ENCODE measurements around the gene NRTN. TPM values are rescaled to one million over a fixed set of nuclear protein-coding genes. Genes with fewer than 3 reads are reported as not detected.
"Not testable (repeated sequence)": the region's sequence is repeated elsewhere in the genome, so short reads cannot be mapped to it uniquely, and the experiment has no call there.

NRTN gene, protein sequence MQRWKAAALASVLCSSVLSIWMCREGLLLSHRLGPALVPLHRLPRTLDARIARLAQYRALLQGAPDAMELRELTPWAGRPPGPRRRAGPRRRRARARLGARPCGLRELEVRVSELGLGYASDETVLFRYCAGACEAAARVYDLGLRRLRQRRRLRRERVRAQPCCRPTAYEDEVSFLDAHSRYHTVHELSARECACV
- 2.3 TPM for polyA plus RNA-seq
- long read RNA-seq, donor 1, result 0 reads
- long read RNA-seq, donor 2, result 0 reads
- long read RNA-seq, donor 3, result 0 reads
- long read RNA-seq, donor 4, result 0 reads
- long read RNA-seq, donor 5, result 0 reads
- long read RNA-seq, donor 6, partial matches to known transcripts, result 0 of 5 reads
- long read RNA-seq, donor 6, other reads (novel, unspliced or antisense), result 5 of 5 reads
- long read RNA-seq, donor 7, result 0 reads
- long read RNA-seq, donor 8, result 0 reads
- long read RNA-seq, donor 9, result 0 reads
- long read RNA-seq, donor 10, partial matches to known transcripts, result 0 of 5 reads
- long read RNA-seq, donor 10, other reads (novel, unspliced or antisense), result 5 of 5 reads
- long read RNA-seq, donor 11, result 0 reads

DNA sequence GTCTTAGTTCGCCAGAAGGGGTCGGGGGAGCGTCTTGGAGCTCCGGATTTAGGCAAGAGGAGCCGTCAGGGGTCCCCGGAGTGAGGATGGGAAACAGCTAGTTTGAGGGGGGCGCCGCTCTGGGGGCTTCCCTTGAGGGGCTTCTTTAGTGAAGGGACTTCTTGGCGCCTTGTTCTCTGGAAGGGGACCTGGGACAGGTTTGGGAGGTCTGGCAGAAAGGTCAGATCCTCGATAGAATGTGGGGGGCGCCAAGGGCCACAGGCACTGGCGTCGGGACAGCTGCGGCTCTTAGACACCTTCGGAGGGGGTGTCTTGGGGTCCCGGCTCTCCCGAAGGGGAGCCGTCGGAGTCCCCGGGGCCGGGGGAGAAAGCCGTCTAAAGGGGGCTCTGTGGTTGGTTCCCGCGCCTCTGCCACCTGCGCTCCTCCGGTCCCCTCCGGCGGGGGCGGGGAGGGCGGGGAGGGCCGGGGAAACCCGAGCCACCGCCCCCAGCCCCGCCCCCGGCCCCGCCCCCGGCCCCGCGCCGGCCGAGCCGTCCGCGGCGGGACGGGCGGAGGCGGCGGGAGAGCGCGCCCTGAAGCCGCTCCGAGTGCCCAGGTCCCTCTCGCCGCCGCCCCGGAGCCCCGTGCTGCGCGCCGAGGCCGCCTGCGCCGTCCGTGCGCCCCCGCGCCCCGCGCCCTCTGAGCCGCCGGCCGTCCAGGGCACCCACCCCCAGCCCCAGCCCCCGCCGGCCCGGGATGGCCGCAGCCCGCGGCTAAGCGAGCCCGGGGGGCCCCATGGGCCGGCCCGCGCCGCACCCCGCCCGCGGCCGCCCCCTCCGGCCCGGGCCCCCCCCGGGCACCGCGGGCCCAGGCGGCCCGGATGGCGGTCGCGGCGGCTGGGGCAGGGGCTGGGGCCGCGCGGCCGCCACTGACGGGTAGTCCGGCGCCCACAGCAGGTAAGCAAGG is at the start of gene NRTN:
NRTN (plus strand) TSS at position 552 of the 946 bp plus-strand sequence. CDS start 19,099 bp downstream, outside the sequence.
- Histone ChIP-seq H3K9me3 (ENCODE audit: control insufficient read depth, low read depth, low read length) (no peaks in the 10 kb centered on the region), H3K36me3 (ENCODE audit: control insufficient read depth, insufficient read depth, low read length) (no peaks in the 10 kb centered on the region), H3K27ac (ENCODE audit: low read length) (no peak within 1 kb of the TSS), H3K27me3 (ENCODE audit: control insufficient read depth, insufficient read depth, low read length) (peaks cover 40% of the 10 kb centered on the region), H3K4me1 (ENCODE audit: control insufficient read depth, insufficient read depth, low read length) (peaks cover 10% of the 10 kb centered on the region), H3K4me3 (ENCODE audit: low read length) (peak within 1 kb of the TSS; percentile 40)
- no CpG with 5 or more reads among the region's 107 CpGs for WGBS (ENCODE audit: insufficient coverage, low lambda C conversion rate)
- DNase-seq, result no peak

DNA sequence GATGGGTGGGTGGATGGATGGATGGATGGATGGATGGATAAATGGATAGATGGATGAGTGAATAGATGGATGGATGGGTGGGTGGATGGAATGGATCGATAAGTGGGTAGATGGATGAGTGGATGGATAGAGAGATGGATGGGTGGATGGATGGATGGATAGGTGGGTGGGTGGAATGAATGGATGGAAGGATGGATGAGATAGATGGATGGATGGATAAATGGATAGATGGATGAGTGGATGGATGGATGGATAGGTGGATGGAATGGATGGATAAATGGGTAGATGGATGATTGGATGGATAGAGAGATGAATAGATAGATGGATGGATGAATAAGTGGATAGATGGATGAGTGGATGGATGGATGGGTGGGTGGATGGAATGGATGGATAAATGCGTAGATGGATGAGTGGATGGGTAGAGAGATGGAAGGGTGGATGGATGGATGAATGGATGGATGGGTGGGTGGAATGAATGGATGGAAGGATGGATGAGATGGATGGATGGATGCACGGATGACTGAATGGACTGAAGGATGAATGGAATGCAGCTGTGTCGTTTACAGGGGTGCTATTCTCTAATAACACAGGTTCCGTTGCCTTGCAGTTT is 42.2 kb upstream of the NRTN start:
- H3K27ac ChIP-seq (ENCODE audit: low read length), result no peak overlapping the region
- H3K9me3 ChIP-seq (ENCODE audit: control insufficient read depth, low read depth, low read length), result no peaks in the 10 kb centered on the region
- H3K4me3 ChIP-seq (ENCODE audit: low read length), result no peak overlapping the region
- H3K4me1 ChIP-seq (ENCODE audit: control insufficient read depth, insufficient read depth, low read length), result no peaks in the 10 kb centered on the region
- H3K36me3 ChIP-seq (ENCODE audit: control insufficient read depth, insufficient read depth, low read length), result no peaks in the 10 kb centered on the region
- no peaks in the 10 kb centered on the region for H3K27me3 ChIP-seq (ENCODE audit: control insufficient read depth, insufficient read depth, low read length)
- no peak for DNase-seq
- WGBS (ENCODE audit: insufficient coverage, low lambda C conversion rate), result 100% methylated on average over 2 of the region's 5 CpGs

DNA sequence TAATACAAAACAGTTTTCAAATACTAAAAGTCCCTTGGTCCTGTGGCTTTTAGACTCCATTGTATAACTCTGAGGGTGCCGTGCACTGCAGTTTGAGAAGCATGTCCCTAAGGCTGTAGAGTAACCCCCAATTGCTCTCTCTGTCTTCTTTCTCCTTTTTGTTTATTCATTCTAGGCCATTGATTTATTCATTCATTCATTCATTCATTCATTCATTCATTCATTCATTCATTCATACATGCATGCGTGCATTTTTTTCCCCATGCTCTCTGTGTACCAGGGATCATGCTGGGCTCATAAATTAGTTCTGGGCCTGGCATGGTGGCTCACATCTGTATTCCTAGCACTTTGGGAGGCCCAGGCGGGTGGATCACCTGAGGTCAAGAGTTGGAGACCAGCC is 39.6 kb upstream of the NRTN start:
- WGBS (ENCODE audit: insufficient coverage, low lambda C conversion rate), result no CpG with 5 or more reads among the region's 3 CpGs
- H3K36me3 ChIP-seq (ENCODE audit: control insufficient read depth, insufficient read depth, low read length), result no peaks in the 10 kb centered on the region
- no peaks in the 10 kb centered on the region for H3K4me1 ChIP-seq (ENCODE audit: control insufficient read depth, insufficient read depth, low read length)
- no peaks in the 10 kb centered on the region for H3K9me3 ChIP-seq (ENCODE audit: control insufficient read depth, low read depth, low read length)
- no peak for DNase-seq
- no peak overlapping the region for H3K27ac ChIP-seq (ENCODE audit: low read length)
- no peak overlapping the region for H3K4me3 ChIP-seq (ENCODE audit: low read length)
- H3K27me3 ChIP-seq (ENCODE audit: control insufficient read depth, insufficient read depth, low read length), result no peaks in the 10 kb centered on the region

DNA sequence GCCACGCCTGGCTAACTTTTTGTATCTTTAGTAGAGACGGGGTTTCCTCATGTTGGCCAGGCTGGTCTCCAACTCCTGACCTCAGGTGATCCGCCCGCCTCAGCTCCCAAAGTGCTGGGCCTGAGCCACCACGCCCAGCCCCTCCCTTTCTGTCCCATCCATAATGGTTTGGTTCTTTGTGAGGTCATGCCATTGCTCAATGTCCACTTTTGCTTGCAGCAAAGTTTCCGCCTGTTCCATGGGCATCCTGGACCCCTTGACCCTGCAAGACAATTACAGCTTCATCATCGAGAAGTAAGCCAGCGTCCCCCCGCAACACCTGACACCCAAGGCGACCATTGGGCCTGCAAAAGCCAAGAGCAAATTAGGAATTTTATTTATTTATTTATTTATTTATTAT is 36.9 kb upstream of the NRTN start:
- DNase-seq, result no peak
- no peaks in the 10 kb centered on the region for H3K27me3 ChIP-seq (ENCODE audit: control insufficient read depth, insufficient read depth, low read length)
- WGBS (ENCODE audit: insufficient coverage, low lambda C conversion rate), result no CpG with 5 or more reads among the region's 10 CpGs
- no peaks in the 10 kb centered on the region for H3K4me1 ChIP-seq (ENCODE audit: control insufficient read depth, insufficient read depth, low read length)
- H3K36me3 ChIP-seq (ENCODE audit: control insufficient read depth, insufficient read depth, low read length), result no peaks in the 10 kb centered on the region
- no peak overlapping the region for H3K4me3 ChIP-seq (ENCODE audit: low read length)
- no peaks in the 10 kb centered on the region for H3K9me3 ChIP-seq (ENCODE audit: control insufficient read depth, low read depth, low read length)
- no peak overlapping the region for H3K27ac ChIP-seq (ENCODE audit: low read length)

DNA sequence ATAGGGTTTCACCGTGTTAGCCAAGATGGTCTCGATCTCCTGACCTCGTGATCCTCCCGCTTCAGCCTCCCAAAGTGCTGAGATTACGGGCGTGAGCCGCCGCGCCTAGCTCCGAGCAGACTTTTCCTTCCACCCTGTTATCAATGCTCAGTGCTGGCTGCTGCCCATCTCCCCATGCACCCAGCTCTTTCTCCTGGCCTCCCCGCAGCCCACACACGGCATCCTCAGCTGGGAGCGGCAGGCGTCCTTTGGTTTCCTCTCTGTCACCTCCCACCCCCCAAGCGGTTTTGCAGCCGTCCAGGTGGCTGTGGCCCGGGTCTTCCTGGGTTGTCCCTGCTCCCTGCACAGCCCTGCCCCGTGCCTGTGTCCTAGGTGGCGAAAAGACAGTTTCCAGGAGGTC is 32.5 kb upstream of the NRTN start:
- no CpG with 5 or more reads among the region's 19 CpGs for WGBS (ENCODE audit: insufficient coverage, low lambda C conversion rate)
- no peak overlapping the region for H3K27ac ChIP-seq (ENCODE audit: low read length)
- no peaks in the 10 kb centered on the region for H3K4me1 ChIP-seq (ENCODE audit: control insufficient read depth, insufficient read depth, low read length)
- H3K36me3 ChIP-seq (ENCODE audit: control insufficient read depth, insufficient read depth, low read length), result no peaks in the 10 kb centered on the region
- no peak for DNase-seq
- H3K27me3 ChIP-seq (ENCODE audit: control insufficient read depth, insufficient read depth, low read length), result no peaks in the 10 kb centered on the region
- no peaks in the 10 kb centered on the region for H3K9me3 ChIP-seq (ENCODE audit: control insufficient read depth, low read depth, low read length)
- H3K4me3 ChIP-seq (ENCODE audit: low read length), result no peak overlapping the region

DNA sequence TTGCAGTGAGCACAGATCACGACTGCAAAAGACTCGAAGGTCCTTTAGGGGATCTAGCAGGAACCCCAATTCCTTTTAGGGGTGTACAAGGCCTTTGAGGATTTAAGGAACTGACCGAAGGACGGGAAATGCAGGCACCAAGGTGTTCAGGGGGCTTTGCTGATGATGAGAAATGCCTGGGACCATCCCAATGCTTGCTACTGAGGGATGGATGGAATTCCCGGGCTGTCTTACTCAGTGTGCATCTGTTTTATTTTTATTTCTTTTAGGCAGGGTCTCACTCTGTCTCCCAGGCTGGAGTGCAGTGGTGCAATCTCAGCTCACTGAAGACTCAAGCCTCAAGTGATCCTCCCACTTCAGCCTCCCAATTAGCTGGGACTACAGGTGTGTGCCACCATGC is 31.6 kb upstream of the NRTN start:
- DNase-seq, result no peak
- H3K27me3 ChIP-seq (ENCODE audit: control insufficient read depth, insufficient read depth, low read length), result no peaks in the 10 kb centered on the region
- H3K9me3 ChIP-seq (ENCODE audit: control insufficient read depth, low read depth, low read length), result no peaks in the 10 kb centered on the region
- H3K4me3 ChIP-seq (ENCODE audit: low read length), result no peak overlapping the region
- H3K27ac ChIP-seq (ENCODE audit: low read length), result no peak overlapping the region
- H3K4me1 ChIP-seq (ENCODE audit: control insufficient read depth, insufficient read depth, low read length), result no peaks in the 10 kb centered on the region
- no peaks in the 10 kb centered on the region for H3K36me3 ChIP-seq (ENCODE audit: control insufficient read depth, insufficient read depth, low read length)
- no CpG with 5 or more reads among the region's 5 CpGs for WGBS (ENCODE audit: insufficient coverage, low lambda C conversion rate)

DNA sequence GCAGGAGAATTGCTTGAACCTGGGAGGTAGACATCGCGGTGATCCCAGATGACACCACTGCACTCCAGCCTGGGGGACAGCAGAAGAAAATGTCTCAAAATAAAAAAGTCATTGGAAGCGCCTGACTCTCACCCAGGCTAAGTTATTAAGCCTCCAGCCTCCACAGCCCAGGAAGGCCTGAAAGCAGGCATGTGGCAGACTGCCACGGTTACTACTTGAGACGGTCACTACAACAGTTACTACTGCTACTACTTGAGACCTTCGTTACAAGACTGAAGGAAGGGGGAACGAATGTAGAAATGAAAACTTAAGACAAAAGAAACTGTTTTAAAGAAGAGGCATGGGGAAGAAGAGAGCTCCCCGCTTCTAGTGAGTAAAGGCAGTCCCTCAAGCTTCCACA is 29.9 kb upstream of the NRTN start:
- WGBS (ENCODE audit: insufficient coverage, low lambda C conversion rate), result 80% methylated on average over 1 of the region's 8 CpGs
- Histone ChIP-seq H3K27me3 (ENCODE audit: control insufficient read depth, insufficient read depth, low read length) (no peaks in the 10 kb centered on the region), H3K36me3 (ENCODE audit: control insufficient read depth, insufficient read depth, low read length) (no peaks in the 10 kb centered on the region), H3K4me3 (ENCODE audit: low read length) (no peak overlapping the region), H3K27ac (ENCODE audit: low read length) (no peak overlapping the region), H3K4me1 (ENCODE audit: control insufficient read depth, insufficient read depth, low read length) (no peaks in the 10 kb centered on the region), H3K9me3 (ENCODE audit: control insufficient read depth, low read depth, low read length) (no peaks in the 10 kb centered on the region)
- no peak for DNase-seq

DNA sequence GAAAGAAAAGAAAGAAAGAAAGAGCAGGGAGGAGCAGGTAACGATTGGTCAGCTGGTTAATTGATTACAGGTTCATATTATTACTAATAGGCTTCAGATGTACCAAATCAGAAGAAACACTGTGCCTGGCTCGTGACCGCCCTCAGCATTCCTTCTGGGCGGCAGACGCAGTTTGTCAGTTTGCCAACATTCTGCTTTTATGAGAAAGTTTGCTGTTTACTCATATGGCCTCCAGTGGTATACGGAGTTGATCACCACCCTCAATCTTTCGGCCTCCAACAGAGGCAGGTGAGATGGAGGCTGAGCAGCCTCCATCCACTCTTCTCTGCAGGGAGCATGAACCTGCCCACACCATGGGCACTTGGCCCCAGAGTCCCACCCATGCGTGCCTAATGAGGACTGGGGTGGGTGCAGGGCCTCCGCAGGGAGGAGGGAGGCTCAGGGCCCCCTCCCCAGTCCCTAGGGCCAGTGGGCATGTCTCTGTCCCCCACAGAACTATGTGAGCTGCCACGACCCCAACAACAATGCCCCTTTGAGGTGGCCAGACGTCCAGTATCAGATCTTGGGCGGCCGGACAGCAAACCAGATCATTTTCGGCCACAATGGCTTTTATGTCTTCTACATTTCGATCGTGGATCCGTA is 29.1 kb upstream of the NRTN start:
- no peak for DNase-seq
- no CpG with 5 or more reads among the region's 17 CpGs for WGBS (ENCODE audit: insufficient coverage, low lambda C conversion rate)
- Histone ChIP-seq H3K9me3 (ENCODE audit: control insufficient read depth, low read depth, low read length) (no peaks in the 10 kb centered on the region), H3K4me3 (ENCODE audit: low read length) (no peak overlapping the region), H3K27me3 (ENCODE audit: control insufficient read depth, insufficient read depth, low read length) (no peaks in the 10 kb centered on the region), H3K4me1 (ENCODE audit: control insufficient read depth, insufficient read depth, low read length) (no peaks in the 10 kb centered on the region), H3K27ac (ENCODE audit: low read length) (no peak overlapping the region), H3K36me3 (ENCODE audit: control insufficient read depth, insufficient read depth, low read length) (no peaks in the 10 kb centered on the region)

DNA sequence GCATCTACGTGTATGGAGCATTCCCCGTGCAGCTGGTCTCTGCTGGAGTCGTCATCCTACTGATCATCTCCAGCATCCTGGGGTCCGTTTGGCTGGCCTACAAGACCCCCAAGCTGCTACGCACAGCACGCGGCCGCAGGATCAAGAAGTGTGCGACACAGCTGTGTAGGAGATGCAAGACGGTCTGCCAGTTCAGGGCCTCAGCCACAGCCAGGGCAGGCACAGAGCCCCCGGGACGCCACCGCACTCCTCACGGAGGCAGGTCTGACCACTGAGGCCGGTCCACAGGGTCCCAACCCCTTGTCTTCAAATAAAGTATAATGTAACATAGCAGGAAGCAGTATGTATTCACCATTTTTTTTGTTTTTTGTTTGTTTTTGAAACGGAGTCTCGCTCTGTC is 26.5 kb upstream of the NRTN start:
- Histone ChIP-seq H3K4me3 (ENCODE audit: low read length) (no peak overlapping the region), H3K4me1 (ENCODE audit: control insufficient read depth, insufficient read depth, low read length) (no peaks in the 10 kb centered on the region), H3K27me3 (ENCODE audit: control insufficient read depth, insufficient read depth, low read length) (no peaks in the 10 kb centered on the region), H3K27ac (ENCODE audit: low read length) (no peak overlapping the region), H3K36me3 (ENCODE audit: control insufficient read depth, insufficient read depth, low read length) (no peaks in the 10 kb centered on the region), H3K9me3 (ENCODE audit: control insufficient read depth, low read depth, low read length) (no peaks in the 10 kb centered on the region)
- DNase-seq, result no peak
- WGBS (ENCODE audit: insufficient coverage, low lambda C conversion rate), result no CpG with 5 or more reads among the region's 17 CpGs

DNA sequence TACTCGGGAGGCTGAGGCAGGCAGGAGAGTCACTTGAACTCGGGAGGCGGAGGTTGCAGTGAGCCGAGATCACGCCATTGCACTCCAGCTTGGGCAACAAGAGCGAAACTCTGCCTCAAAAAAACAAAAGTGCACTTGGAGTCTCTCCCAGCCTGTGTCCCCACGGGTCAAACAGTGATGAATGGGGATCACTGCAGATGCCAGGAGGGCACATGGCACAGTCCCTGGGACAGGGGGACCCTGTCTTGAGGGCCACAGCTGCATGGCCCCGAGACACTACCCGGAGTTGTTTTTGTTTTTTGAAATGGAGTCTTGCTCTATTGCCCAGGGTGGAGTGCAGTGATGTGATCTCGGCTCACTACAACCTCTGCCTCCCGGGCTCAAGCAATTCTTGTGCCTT is 24.0 kb upstream of the NRTN start:
- not testable (repeated sequence) for H3K27me3 ChIP-seq (ENCODE audit: control insufficient read depth, insufficient read depth, low read length); H3K4me3 ChIP-seq (ENCODE audit: low read length); H3K27ac ChIP-seq (ENCODE audit: low read length); DNase-seq; H3K4me1 ChIP-seq (ENCODE audit: control insufficient read depth, insufficient read depth, low read length); H3K9me3 ChIP-seq (ENCODE audit: control insufficient read depth, low read depth, low read length)
- peaks cover 19% of the 10 kb centered on the region for H3K36me3 ChIP-seq (ENCODE audit: control insufficient read depth, insufficient read depth, low read length)
- WGBS (ENCODE audit: insufficient coverage, low lambda C conversion rate), result no CpG with 5 or more reads among the region's 11 CpGs

All from large intestine (tissue), 12 donors.